ENCODE data around the gene UXS1.

The UXS1 gene

GRCh38 chr2:106098081-106098480 is 96.0 kb downstream of the UXS1 start:
- TF ChIP-seq RAD21 (IDR thresholded peaks at IDR 0.05; ENCODE audit: low read depth) (peak; percentile 74), CEBPB (IDR thresholded peaks at IDR 0.05) (no peak), ZBTB7A (IDR thresholded peaks at IDR 0.05; ENCODE audit: low read depth) (no peak)

GRCh38 chr2:106097038-106098000 is 96.8 kb downstream of the UXS1 start:
- TF ChIP-seq CREB1 (IDR thresholded peaks at IDR 0.05; ENCODE audit: low read depth) (no peak), MAX (IDR thresholded peaks at IDR 0.05) (no peak), TEAD4 (IDR thresholded peaks at IDR 0.05) (no peak), TCF12 (IDR thresholded peaks at IDR 0.05; ENCODE audit: low read depth) (no peak), TAF1 (IDR thresholded peaks at IDR 0.05; ENCODE audit: low read depth) (no peak), EGR1 (IDR thresholded peaks at IDR 0.05) (no peak), USF1 (IDR thresholded peaks at IDR 0.05) (no peak), FOXM1 (IDR thresholded peaks at IDR 0.05; ENCODE audit: borderline replicate concordance, low read depth) (no peak), ZBTB7A (IDR thresholded peaks at IDR 0.05; ENCODE audit: low read depth) (no peak), NFIC (IDR thresholded peaks at IDR 0.05) (no peak), REST (IDR thresholded peaks at IDR 0.05; ENCODE audit: low read depth) (no peak), RAD21 (IDR thresholded peaks at IDR 0.05; ENCODE audit: low read depth) (no peak), CEBPB (IDR thresholded peaks at IDR 0.05) (no peak), YY1 (IDR thresholded peaks at IDR 0.05; ENCODE audit: low read depth) (no peak), EP300 (IDR thresholded peaks at IDR 0.05; ENCODE audit: borderline replicate concordance) (no peak)

GRCh38 chr2:106096299-106097037 is 97.6 kb downstream of the UXS1 start:
- TF ChIP-seq EGR1 (IDR thresholded peaks at IDR 0.05) = no peak
- TF ChIP-seq NFIC (IDR thresholded peaks at IDR 0.05) = no peak
- no peak for TF ChIP-seq CEBPB (IDR thresholded peaks at IDR 0.05)

- no peak for TF ChIP-seq TCF12 (IDR thresholded peaks at IDR 0.05; ENCODE audit: low read depth)
- TF ChIP-seq EP300 (IDR thresholded peaks at IDR 0.05; ENCODE audit: borderline replicate concordance) = no peak
- TF ChIP-seq TEAD4 (IDR thresholded peaks at IDR 0.05) = no peak
- no peak for TF ChIP-seq YY1 (IDR thresholded peaks at IDR 0.05; ENCODE audit: low read depth)
Observed at GRCh38 chr2:106095478-106096298, 98.4 kb downstream of the UXS1 start.

GRCh38 chr2:106094131-106094841 is 99.8 kb downstream of the UXS1 start:
- TF ChIP-seq RAD21 (IDR thresholded peaks at IDR 0.05; ENCODE audit: low read depth) (no peak), TEAD4 (IDR thresholded peaks at IDR 0.05) (no peak), USF1 (IDR thresholded peaks at IDR 0.05) (no peak), TAF1 (IDR thresholded peaks at IDR 0.05; ENCODE audit: low read depth) (no peak), NFIC (IDR thresholded peaks at IDR 0.05) (no peak), FOXM1 (IDR thresholded peaks at IDR 0.05; ENCODE audit: borderline replicate concordance, low read depth) (no peak), ZBTB7A (IDR thresholded peaks at IDR 0.05; ENCODE audit: low read depth) (no peak), CEBPB (IDR thresholded peaks at IDR 0.05) (no peak), YY1 (IDR thresholded peaks at IDR 0.05; ENCODE audit: low read depth) (no peak), TCF12 (IDR thresholded peaks at IDR 0.05; ENCODE audit: low read depth) (no peak), CREB1 (IDR thresholded peaks at IDR 0.05; ENCODE audit: low read depth) (no peak), MAX (IDR thresholded peaks at IDR 0.05) (no peak), REST (IDR thresholded peaks at IDR 0.05; ENCODE audit: low read depth) (no peak), EP300 (IDR thresholded peaks at IDR 0.05; ENCODE audit: borderline replicate concordance) (no peak), EGR1 (IDR thresholded peaks at IDR 0.05) (no peak)
